ENCODE data around the gene MSX2. TPM values are rescaled to one million over a fixed set of nuclear protein-coding genes. Genes with fewer than 3 reads are reported as not detected.

MSX2 gene
- total RNA-seq (0.79 TPM), polyA plus RNA-seq (ENCODE audit: insufficient read depth, low read depth, low replicate concordance) (0.37 TPM)
- long read RNA-seq, donor 1, partial matches to known transcripts: 0 of 1 reads
- long read RNA-seq, donor 1, other reads (novel, unspliced or antisense): 0 of 1 reads
- long read RNA-seq, donor 2, partial matches to known transcripts: 0 of 1 reads
- long read RNA-seq, donor 2, other reads (novel, unspliced or antisense): 0 of 1 reads
- long read RNA-seq, donor 3: 0 reads
- long read RNA-seq, donor 4, partial matches to known transcripts: 0 of 1 reads
- long read RNA-seq, donor 4, other reads (novel, unspliced or antisense): 0 of 1 reads
- long read RNA-seq, donor 5: 0 reads
- long read RNA-seq, donor 6, partial matches to known transcripts: 0 of 1 reads
- long read RNA-seq, donor 6, other reads (novel, unspliced or antisense): 0 of 1 reads
- long read RNA-seq, donor 7, partial matches to known transcripts: 0 of 1 reads
- long read RNA-seq, donor 7, other reads (novel, unspliced or antisense): 0 of 1 reads
- long read RNA-seq, donor 8, partial matches to known transcripts: 0 of 1 reads
- long read RNA-seq, donor 8, other reads (novel, unspliced or antisense): 0 of 1 reads
- long read RNA-seq, donor 9: 0 reads
- long read RNA-seq, donor 10, partial matches to known transcripts: 0 of 2 reads
- long read RNA-seq, donor 10, other reads (novel, unspliced or antisense): 0 of 2 reads

- peak; percentile 89 to 96 (median 93) for DNase-seq
- Histone ChIP-seq H3K4me1 (ENCODE audit: control insufficient read depth in 2 of 3, insufficient read depth in 2 of 3, low read depth in 1 of 3, low read length in 3 of 3) (no peaks in the 10 kb centered on the region), H3K4me3 (ENCODE audit: low read length in 3 of 3) (peak within 1 kb of the TSS in 2 of 3 donors; percentile 53), H3K9ac (ENCODE audit: low read length in 3 of 3) (no peak within 1 kb of the TSS), H3K36me3 (ENCODE audit: control insufficient read depth in 2 of 3, insufficient read depth in 3 of 3, low read length in 3 of 3) (no peaks in the 10 kb centered on the region), H3K27ac (ENCODE audit: low read depth in 2 of 2, low read length in 2 of 2) (no peak within 1 kb of the TSS), H3K9me3 (ENCODE audit: control insufficient read depth in 2 of 3, insufficient read depth in 1 of 3, low read length in 3 of 3) (no peaks in the 10 kb centered on the region), H3K27me3 (ENCODE audit: control insufficient read depth, insufficient read depth, low read length) (peaks cover 82% of the 10 kb centered on the region)
- FAIRE-seq: no peak
- TF ChIP-seq CTCF (IDR thresholded peaks at IDR 0.05; ENCODE audit: borderline replicate concordance, extremely low read depth, insufficient read depth): no peak
- intact Hi-C loops (cut with DNase I): no loop called here
These were observed at the start of gene MSX2 for GRCh38 chr5:174724484-174725260. Gene MSX2, plus strand, starts transcription at chr5:174724582. Its CDS starts 78 bp downstream, at chr5:174724660.

GRCh38 chr5:174675110-174675509 is 49.3 kb upstream of the MSX2 start:
- intact Hi-C loops (cut with DNase I): no loop called here
- Histone ChIP-seq H3K9me3 (ENCODE audit: control insufficient read depth in 2 of 3, insufficient read depth in 1 of 3, low read length in 3 of 3) (peaks cover 0 to 2% (median 0%) of the 10 kb centered on the region in 3 donors), H3K4me3 (ENCODE audit: low read length in 3 of 3) (no peak overlapping the region), H3K9ac (ENCODE audit: low read length in 3 of 3) (no peak overlapping the region), H3K4me1 (ENCODE audit: control insufficient read depth in 2 of 3, insufficient read depth in 2 of 3, low read depth in 1 of 3, low read length in 3 of 3) (no peaks in the 10 kb centered on the region), H3K36me3 (ENCODE audit: control insufficient read depth in 2 of 3, insufficient read depth in 3 of 3, low read length in 3 of 3) (no peaks in the 10 kb centered on the region), H3K27me3 (ENCODE audit: control insufficient read depth, insufficient read depth, low read length) (no peaks in the 10 kb centered on the region), H3K27ac (ENCODE audit: low read depth in 2 of 2, low read length in 2 of 2) (no peak overlapping the region)
- no peak for TF ChIP-seq CTCF (IDR thresholded peaks at IDR 0.05; ENCODE audit: borderline replicate concordance, extremely low read depth, insufficient read depth)
- FAIRE-seq (no peak), DNase-seq (peak in 2 of 5 donors; percentile 53 to 67)

GRCh38 chr5:174675916-174676315 is 48.5 kb upstream of the MSX2 start:
- DNase-seq (peak in 2 of 5 donors; percentile 20 to 43), FAIRE-seq (no peak)
- no peak for TF ChIP-seq CTCF (IDR thresholded peaks at IDR 0.05; ENCODE audit: borderline replicate concordance, extremely low read depth, insufficient read depth)
- Histone ChIP-seq H3K4me1 (ENCODE audit: control insufficient read depth in 2 of 3, insufficient read depth in 2 of 3, low read depth in 1 of 3, low read length in 3 of 3) (no peaks in the 10 kb centered on the region), H3K9me3 (ENCODE audit: control insufficient read depth in 2 of 3, insufficient read depth in 1 of 3, low read length in 3 of 3) (peaks cover 0 to 4% (median under 1%) of the 10 kb centered on the region in 3 donors), H3K27me3 (ENCODE audit: control insufficient read depth, insufficient read depth, low read length) (no peaks in the 10 kb centered on the region), H3K36me3 (ENCODE audit: control insufficient read depth in 2 of 3, insufficient read depth in 3 of 3, low read length in 3 of 3) (no peaks in the 10 kb centered on the region), H3K27ac (ENCODE audit: low read depth in 2 of 2, low read length in 2 of 2) (no peak overlapping the region), H3K4me3 (ENCODE audit: low read length in 3 of 3) (no peak overlapping the region), H3K9ac (ENCODE audit: low read length in 3 of 3) (no peak overlapping the region)
- intact Hi-C loops (cut with DNase I): no loop called here
